ENCODE data around the gene EFCAB5.
"Not testable (repeated sequence)": the region's sequence is repeated elsewhere in the genome, so short reads cannot be mapped to it uniquely, and the experiment has no call there.

The EFCAB5 gene

GRCh38 chr17:30103921-30104320 lies 162.5 kb downstream of the EFCAB5 start:
- DNase-seq: no peak

GRCh38 chr17:30104575-30105339 lies 163.3 kb downstream of the EFCAB5 start:
- DNase-seq: peak; percentile 63 to 64

GRCh38 chr17:30112794-30113193 lies 171.4 kb downstream of the EFCAB5 start:
- DNase-seq: no peak

- no peak for DNase-seq
Measured at GRCh38 chr17:30113213-30113612, 171.8 kb downstream of the EFCAB5 start.

- DNase-seq: no peak
Measured at GRCh38 chr17:30116345-30116660, 174.9 kb downstream of the EFCAB5 start.

GRCh38 chr17:30116661-30117551 lies 175.5 kb downstream of the EFCAB5 start, which contains the start of gene NSRP1:
Gene NSRP1 (plus strand): TSS chr17:30116816. CDS start chr17:30116844, 28 bp downstream.
- peak; percentile 91 to 92 for DNase-seq

GRCh38 chr17:30117675-30118081 lies 176.2 kb downstream of the EFCAB5 start:
- DNase-seq: no peak

GRCh38 chr17:30118635-30119034 lies 177.2 kb downstream of the EFCAB5 start:
- not testable (repeated sequence) for DNase-seq

GRCh38 chr17:30124273-30124796 lies 182.9 kb downstream of the EFCAB5 start:
- no peak for DNase-seq

GRCh38 chr17:30130121-30130520 lies 188.7 kb downstream of the EFCAB5 start:
- DNase-seq: no peak

GRCh38 chr17:30132615-30133014 lies 191.2 kb downstream of the EFCAB5 start:
- no peak for DNase-seq

- DNase-seq: no peak
Measured at GRCh38 chr17:30133197-30133596, 191.8 kb downstream of the EFCAB5 start.

GRCh38 chr17:30134551-30134950 lies 193.1 kb downstream of the EFCAB5 start:
- no peak for DNase-seq

- no peak for DNase-seq
Measured at GRCh38 chr17:30137158-30137557, 195.7 kb downstream of the EFCAB5 start.

GRCh38 chr17:30147860-30148259 lies 206.4 kb downstream of the EFCAB5 start:
- DNase-seq: not testable (repeated sequence)

- no peak for DNase-seq
Measured at GRCh38 chr17:30148376-30148775, 206.9 kb downstream of the EFCAB5 start.

- DNase-seq: no peak
Measured at GRCh38 chr17:30151471-30151870, 210.0 kb downstream of the EFCAB5 start.

GRCh38 chr17:30153463-30153862 lies 212.0 kb downstream of the EFCAB5 start:
- no peak for DNase-seq

- DNase-seq: no peak
Measured at GRCh38 chr17:30155389-30155788, 214.0 kb downstream of the EFCAB5 start.

All from stimulated activated CD4-positive, alpha-beta T cell treated with anti-CD3 and anti-CD28 coated beads, Interleukin-2, amount 100 ng/mL, for 48 hours (primary cell).